ENCODE data around the gene FRAS1. TPM values are rescaled to one million over a fixed set of nuclear protein-coding genes. Genes with fewer than 3 reads are reported as not detected.

Gene FRAS1
- polyA plus RNA-seq, 1 donor from 2014 or later = 2.8 TPM

DNA sequence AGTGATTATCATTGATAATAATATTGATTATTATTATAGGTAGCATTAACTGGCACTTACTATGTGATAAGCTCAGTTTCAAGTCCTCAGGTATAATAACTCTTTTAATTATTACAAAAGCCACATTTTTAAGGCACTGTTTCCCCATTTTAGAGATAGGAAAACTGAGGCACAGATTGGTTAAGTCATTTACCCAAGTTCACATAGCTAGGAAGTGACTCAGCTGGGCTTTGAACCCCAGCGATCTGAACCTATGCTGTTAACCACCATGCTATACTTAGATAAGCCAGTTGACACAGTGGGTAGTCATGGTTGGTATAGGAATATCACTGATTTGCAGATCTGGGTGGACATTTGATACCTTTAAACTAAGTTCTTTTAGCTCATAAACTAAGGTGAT is 110.4 kb downstream of the FRAS1 start:
- Histone ChIP-seq H3K4me2 (ENCODE audit: low read length) (no peak overlapping the region), H3K4me3 (ENCODE audit: low read length) (no peak overlapping the region), H3K27ac (ENCODE audit: low read length) (peak overlapping the region; percentile 1), H4K20me1 (ENCODE audit: insufficient read depth) (no peaks in the 10 kb centered on the region), H3K9ac (ENCODE audit: low read length) (no peak overlapping the region), H3F3A (ENCODE audit: insufficient read depth, low read length, poor library complexity, severe bottlenecking) (no peaks in the 10 kb centered on the region), H2AFZ (ENCODE audit: low read depth, low read length) (no peak overlapping the region), H3K79me2 (replicated peaks; ENCODE audit: insufficient read depth, low read length) (no peaks in the 10 kb centered on the region), H3K9me3 (ENCODE audit: low read length) (no peaks in the 10 kb centered on the region), H3K9me2 (ENCODE audit: insufficient read depth, low read length) (no peaks in the 10 kb centered on the region), H3K36me3 (ENCODE audit: insufficient read depth, low read length) (no peaks in the 10 kb centered on the region), H3K27me3 (ENCODE audit: insufficient read depth, low read depth, low read length) (no peaks in the 10 kb centered on the region)
- no peak for TF ChIP-seq MXI1 (conservative IDR thresholded peaks at IDR 0.05; ENCODE audit: poor library complexity, severe bottlenecking)
- no peak for TF ChIP-seq SMC3 (conservative IDR thresholded peaks at IDR 0.05; ENCODE audit: poor library complexity)
- TF ChIP-seq, protein P1, sequence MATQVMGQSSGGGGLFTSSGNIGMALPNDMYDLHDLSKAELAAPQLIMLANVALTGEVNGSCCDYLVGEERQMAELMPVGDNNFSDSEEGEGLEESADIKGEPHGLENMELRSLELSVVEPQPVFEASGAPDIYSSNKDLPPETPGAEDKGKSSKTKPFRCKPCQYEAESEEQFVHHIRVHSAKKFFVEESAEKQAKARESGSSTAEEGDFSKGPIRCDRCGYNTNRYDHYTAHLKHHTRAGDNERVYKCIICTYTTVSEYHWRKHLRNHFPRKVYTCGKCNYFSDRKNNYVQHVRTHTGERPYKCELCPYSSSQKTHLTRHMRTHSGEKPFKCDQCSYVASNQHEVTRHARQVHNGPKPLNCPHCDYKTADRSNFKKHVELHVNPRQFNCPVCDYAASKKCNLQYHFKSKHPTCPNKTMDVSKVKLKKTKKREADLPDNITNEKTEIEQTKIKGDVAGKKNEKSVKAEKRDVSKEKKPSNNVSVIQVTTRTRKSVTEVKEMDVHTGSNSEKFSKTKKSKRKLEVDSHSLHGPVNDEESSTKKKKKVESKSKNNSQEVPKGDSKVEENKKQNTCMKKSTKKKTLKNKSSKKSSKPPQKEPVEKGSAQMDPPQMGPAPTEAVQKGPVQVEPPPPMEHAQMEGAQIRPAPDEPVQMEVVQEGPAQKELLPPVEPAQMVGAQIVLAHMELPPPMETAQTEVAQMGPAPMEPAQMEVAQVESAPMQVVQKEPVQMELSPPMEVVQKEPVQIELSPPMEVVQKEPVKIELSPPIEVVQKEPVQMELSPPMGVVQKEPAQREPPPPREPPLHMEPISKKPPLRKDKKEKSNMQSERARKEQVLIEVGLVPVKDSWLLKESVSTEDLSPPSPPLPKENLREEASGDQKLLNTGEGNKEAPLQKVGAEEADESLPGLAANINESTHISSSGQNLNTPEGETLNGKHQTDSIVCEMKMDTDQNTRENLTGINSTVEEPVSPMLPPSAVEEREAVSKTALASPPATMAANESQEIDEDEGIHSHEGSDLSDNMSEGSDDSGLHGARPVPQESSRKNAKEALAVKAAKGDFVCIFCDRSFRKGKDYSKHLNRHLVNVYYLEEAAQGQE (IDR thresholded peaks at IDR 0.05; ENCODE audit: borderline replicate concordance) = no peak
- no peak for TF ChIP-seq POLR2AphosphoS5 (IDR thresholded peaks at IDR 0.05)
- no peak for TF ChIP-seq EZH2 (IDR thresholded peaks at IDR 0.05; ENCODE audit: borderline replicate concordance, insufficient read depth, low read length, poor library complexity, severe bottlenecking)
- no peak for TF ChIP-seq RAD21 (conservative IDR thresholded peaks at IDR 0.05)
- TF ChIP-seq, protein P2, sequence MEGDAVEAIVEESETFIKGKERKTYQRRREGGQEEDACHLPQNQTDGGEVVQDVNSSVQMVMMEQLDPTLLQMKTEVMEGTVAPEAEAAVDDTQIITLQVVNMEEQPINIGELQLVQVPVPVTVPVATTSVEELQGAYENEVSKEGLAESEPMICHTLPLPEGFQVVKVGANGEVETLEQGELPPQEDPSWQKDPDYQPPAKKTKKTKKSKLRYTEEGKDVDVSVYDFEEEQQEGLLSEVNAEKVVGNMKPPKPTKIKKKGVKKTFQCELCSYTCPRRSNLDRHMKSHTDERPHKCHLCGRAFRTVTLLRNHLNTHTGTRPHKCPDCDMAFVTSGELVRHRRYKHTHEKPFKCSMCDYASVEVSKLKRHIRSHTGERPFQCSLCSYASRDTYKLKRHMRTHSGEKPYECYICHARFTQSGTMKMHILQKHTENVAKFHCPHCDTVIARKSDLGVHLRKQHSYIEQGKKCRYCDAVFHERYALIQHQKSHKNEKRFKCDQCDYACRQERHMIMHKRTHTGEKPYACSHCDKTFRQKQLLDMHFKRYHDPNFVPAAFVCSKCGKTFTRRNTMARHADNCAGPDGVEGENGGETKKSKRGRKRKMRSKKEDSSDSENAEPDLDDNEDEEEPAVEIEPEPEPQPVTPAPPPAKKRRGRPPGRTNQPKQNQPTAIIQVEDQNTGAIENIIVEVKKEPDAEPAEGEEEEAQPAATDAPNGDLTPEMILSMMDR (IDR thresholded peaks at IDR 0.05; ENCODE audit: poor library complexity, severe bottlenecking) = no peak
- TF ChIP-seq EP300 (conservative IDR thresholded peaks at IDR 0.05; ENCODE audit: poor library complexity, severe bottlenecking) = no peak
- no peak for TF ChIP-seq TAF1 (IDR thresholded peaks at IDR 0.05; ENCODE audit: low read depth)

DNA sequence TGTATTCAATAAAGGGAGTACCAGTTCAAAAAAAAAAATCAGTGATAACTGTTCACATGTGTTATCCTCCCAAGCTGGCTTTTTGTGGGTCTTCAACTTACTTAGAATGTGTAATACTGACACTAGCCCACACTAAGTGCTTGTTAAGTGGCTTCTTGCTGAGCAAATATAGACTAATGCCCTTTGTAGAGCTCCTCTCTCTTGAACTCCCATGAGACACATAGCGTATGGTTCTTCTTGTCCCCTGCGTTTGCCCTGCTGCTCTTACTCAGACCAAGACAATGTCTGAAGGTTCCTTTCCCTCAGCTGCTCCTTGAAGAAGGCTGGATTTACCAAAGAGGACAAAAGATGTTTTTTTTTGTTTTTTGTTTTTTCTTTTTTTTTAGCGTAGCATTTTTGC is 110.9 kb downstream of the FRAS1 start:
- Histone ChIP-seq H3K9me3 (ENCODE audit: low read length) (no peaks in the 10 kb centered on the region), H3K4me2 (ENCODE audit: low read length) (no peak overlapping the region), H3K9ac (ENCODE audit: low read length) (no peak overlapping the region), H3K27me3 (ENCODE audit: insufficient read depth, low read depth, low read length) (no peaks in the 10 kb centered on the region), H3K9me2 (ENCODE audit: insufficient read depth, low read length) (no peaks in the 10 kb centered on the region), H3F3A (ENCODE audit: insufficient read depth, low read length, poor library complexity, severe bottlenecking) (no peaks in the 10 kb centered on the region), H3K4me3 (ENCODE audit: low read length) (no peak overlapping the region), H3K36me3 (ENCODE audit: insufficient read depth, low read length) (no peaks in the 10 kb centered on the region), H3K27ac (ENCODE audit: low read length) (peak overlapping the region; percentile 32), H3K79me2 (replicated peaks; ENCODE audit: insufficient read depth, low read length) (no peaks in the 10 kb centered on the region), H4K20me1 (ENCODE audit: insufficient read depth) (no peaks in the 10 kb centered on the region), H2AFZ (ENCODE audit: low read depth, low read length) (no peak overlapping the region)
- TF ChIP-seq, protein P1 (IDR thresholded peaks at IDR 0.05; ENCODE audit: borderline replicate concordance) = peak; percentile 34
- TF ChIP-seq EP300 (conservative IDR thresholded peaks at IDR 0.05; ENCODE audit: poor library complexity, severe bottlenecking) (peak; percentile 60), POLR2AphosphoS5 (IDR thresholded peaks at IDR 0.05) (peak; percentile 58), SMC3 (conservative IDR thresholded peaks at IDR 0.05; ENCODE audit: poor library complexity) (no peak), EZH2 (IDR thresholded peaks at IDR 0.05; ENCODE audit: borderline replicate concordance, insufficient read depth, low read length, poor library complexity, severe bottlenecking) (no peak), RAD21 (conservative IDR thresholded peaks at IDR 0.05) (peak; percentile 11)

Measured in neural cell (in vitro differentiated cells).